HepG2 (cell line): ENCODE data around the gene HSPB6. TPM values are rescaled to one million over a fixed set of nuclear protein-coding genes. Genes with fewer than 3 reads are reported as not detected.

Source experiments
- AGO2 ChIP-seq: fragments of 200-400 bp; formaldehyde crosslinking; optimal IDR thresholded peaks from 2 replicates; pipeline ENCODE3; 2017; ENCODE audit warnings: mild to moderate bottlenecking, low read depth, low read length, moderate library complexity
- ATRX ChIP-seq: sonication (generic); formaldehyde crosslinking; IDR thresholded peaks from 2 replicates; pipeline ENCODE4 v1.4.0; 2020; ENCODE audit warnings: missing genetic modification reagents, borderline replicate concordance
- ZNF296 ChIP-seq: sonication (generic); formaldehyde crosslinking; conservative IDR thresholded peaks from 2 replicates; pipeline ENCODE4 v1.5.0; 2020; ENCODE audit warnings: mild to moderate bottlenecking, missing genetic modification reagents
- polyA plus RNA-seq, 8 experiments: library from polyadenylated mRNA; depleted of rRNA in 3 of 8; stranded (reverse) in 7 of 8; unstranded in 1 of 8; fragments of >200 nt; fragmentation: Illumina TruSeq in 4 of 8; extraction: Trizol in 4 of 8; gene quantifications; 2 replicates each; pipeline versions ENCODE4 v1.2.1 to v1.2.3, GENCODE V29; 2011 to 2016; ENCODE audit warnings: low read depth in 4 of 8, missing spikeins in 1 of 8, mixed read lengths in 1 of 8; ENCODE audit not compliant: insufficient read depth in 1 of 8
- total RNA-seq, 5 experiments: library from RNA; depleted of rRNA; stranded (reverse); fragments of >200 nt; fragmentation: Illumina TruSeq; extraction: Trizol; gene quantifications; 2 replicates each; pipeline ENCODE4 v1.2.3, GENCODE V29; 2016; ENCODE audit warnings: low read depth in 1 of 5
- TF ChIP-seq, protein P1 (sequence below): sonication (generic); formaldehyde crosslinking; IDR thresholded peaks from one replicate; pipeline ENCODE4 v1.5.1; 2020; ENCODE audit warnings: mild to moderate bottlenecking, missing genetic modification reagents; ENCODE audit errors: not compliant biosample characterization
- TF ChIP-seq, protein P2 (sequence below): sonication (generic); formaldehyde crosslinking; IDR thresholded peaks from 2 replicates; pipeline ENCODE4 v1.5.0; 2020; ENCODE audit warnings: missing genetic modification reagents

Gene HSPB6
- total and polyA plus RNA-seq, 2 of the 13 experiments (the other 11 are each of a cell fraction or from before 2014, with no cell fraction given): 0.18 TPM; not detected in 1

DNA sequence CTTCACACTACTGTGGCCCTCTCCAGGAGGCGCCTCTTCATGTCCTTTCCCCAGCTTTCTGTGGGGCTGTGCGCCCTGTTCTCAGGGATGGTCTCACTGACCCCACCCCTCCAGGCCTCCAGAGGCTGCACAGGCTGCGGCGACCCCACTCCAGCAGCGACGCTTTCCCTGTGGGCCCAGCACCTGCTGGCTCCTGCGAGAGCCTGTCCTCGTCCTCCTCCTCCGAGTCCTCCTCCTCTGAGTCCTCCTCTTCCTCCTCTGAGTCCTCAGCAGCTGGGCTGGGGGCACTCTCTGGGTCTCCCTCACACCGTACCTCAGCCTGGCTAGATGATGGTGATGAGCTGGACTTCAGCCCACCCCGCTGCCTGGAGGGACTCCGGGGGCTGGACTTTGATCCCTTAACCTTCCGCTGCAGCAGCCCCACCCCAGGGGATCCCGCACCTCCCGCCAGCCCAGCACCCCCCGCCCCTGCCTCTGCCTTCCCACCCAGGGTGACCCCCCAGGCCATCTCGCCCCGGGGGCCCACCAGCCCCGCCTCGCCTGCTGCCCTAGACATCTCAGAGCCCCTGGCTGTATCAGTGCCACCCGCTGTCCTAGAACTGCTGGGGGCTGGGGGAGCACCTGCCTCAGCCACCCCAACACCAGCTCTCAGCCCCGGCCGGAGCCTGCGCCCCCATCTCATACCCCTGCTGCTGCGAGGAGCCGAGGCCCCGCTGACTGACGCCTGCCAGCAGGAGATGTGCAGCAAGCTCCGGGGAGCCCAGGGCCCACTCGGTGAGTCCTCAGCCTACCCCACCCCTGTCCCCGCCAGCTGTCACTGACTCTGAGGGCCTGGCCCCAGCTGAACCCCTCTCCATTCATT is 29.7 kb upstream of the HSPB6 start (continued):
- TF ChIP-seq, protein P1, sequence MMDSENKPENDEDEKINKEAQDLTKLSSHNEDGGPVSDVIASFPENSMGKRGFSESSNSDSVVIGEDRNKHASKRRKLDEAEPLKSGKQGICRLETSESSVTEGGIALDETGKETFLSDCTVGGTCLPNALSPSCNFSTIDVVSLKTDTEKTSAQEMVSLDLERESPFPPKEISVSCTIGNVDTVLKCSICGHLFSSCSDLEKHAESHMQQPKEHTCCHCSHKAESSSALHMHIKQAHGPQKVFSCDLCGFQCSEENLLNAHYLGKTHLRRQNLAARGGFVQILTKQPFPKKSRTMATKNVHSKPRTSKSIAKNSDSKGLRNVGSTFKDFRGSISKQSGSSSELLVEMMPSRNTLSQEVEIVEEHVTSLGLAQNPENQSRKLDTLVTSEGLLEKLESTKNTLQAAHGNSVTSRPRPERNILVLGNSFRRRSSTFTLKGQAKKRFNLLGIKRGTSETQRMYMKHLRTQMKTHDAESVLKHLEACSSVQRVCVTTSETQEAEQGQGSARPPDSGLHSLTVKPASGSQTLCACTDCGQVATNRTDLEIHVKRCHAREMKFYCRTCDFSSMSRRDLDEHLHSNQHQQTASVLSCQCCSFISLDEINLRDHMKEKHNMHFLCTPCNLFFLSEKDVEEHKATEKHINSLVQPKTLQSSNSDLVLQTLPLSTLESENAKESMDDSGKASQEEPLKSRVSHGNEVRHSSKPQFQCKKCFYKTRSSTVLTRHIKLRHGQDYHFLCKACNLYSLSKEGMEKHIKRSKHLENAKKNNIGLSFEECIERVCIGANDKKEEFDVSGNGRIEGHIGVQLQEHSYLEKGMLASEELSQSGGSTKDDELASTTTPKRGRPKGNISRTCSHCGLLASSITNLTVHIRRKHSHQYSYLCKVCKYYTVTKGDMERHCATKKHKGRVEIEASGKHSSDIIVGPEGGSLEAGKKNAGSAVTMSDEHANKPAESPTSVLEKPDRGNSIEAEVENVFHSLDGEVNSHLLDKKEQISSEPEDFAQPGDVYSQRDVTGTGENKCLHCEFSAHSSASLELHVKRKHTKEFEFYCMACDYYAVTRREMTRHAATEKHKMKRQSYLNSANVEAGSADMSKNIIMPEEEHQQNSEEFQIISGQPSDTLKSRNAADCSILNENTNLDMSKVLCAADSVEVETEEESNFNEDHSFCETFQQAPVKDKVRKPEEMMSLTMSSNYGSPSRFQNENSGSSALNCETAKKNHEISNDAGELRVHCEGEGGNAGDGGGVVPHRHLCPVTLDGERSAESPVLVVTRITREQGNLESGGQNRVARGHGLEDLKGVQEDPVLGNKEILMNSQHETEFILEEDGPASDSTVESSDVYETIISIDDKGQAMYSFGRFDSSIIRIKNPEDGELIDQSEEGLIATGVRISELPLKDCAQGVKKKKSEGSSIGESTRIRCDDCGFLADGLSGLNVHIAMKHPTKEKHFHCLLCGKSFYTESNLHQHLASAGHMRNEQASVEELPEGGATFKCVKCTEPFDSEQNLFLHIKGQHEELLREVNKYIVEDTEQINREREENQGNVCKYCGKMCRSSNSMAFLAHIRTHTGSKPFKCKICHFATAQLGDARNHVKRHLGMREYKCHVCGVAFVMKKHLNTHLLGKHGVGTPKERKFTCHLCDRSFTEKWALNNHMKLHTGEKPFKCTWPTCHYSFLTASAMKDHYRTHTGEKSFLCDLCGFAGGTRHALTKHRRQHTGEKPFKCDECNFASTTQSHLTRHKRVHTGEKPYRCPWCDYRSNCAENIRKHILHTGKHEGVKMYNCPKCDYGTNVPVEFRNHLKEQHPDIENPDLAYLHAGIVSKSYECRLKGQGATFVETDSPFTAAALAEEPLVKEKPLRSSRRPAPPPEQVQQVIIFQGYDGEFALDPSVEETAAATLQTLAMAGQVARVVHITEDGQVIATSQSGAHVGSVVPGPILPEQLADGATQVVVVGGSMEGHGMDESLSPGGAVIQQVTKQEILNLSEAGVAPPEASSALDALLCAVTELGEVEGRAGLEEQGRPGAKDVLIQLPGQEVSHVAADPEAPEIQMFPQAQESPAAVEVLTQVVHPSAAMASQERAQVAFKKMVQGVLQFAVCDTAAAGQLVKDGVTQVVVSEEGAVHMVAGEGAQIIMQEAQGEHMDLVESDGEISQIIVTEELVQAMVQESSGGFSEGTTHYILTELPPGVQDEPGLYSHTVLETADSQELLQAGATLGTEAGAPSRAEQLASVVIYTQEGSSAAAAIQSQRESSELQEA (CRISPR knock-in tag): no peak
- no peak for TF ChIP-seq ZNF296 (CRISPR knock-in tag)
- TF ChIP-seq, protein P2, sequence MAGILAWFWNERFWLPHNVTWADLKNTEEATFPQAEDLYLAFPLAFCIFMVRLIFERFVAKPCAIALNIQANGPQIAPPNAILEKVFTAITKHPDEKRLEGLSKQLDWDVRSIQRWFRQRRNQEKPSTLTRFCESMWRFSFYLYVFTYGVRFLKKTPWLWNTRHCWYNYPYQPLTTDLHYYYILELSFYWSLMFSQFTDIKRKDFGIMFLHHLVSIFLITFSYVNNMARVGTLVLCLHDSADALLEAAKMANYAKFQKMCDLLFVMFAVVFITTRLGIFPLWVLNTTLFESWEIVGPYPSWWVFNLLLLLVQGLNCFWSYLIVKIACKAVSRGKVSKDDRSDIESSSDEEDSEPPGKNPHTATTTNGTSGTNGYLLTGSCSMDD (CRISPR knock-in tag): no peak
- no peak for TF ChIP-seq AGO2
- no peak for TF ChIP-seq ATRX (CRISPR knock-in tag)
- TF ChIP-seq, all 625 proteins: peak for 31
